Measurements from ENCODE around the gene TMEM80.
"Not testable (repeated sequence)": the region's sequence is repeated elsewhere in the genome, so short reads cannot be mapped to it uniquely, and the experiment has no call there.

Gene TMEM80

GRCh38 chr11:720017-720641 lies 24.5 kb downstream of the TMEM80 start:
- no peak for DNase-seq (ENCODE audit: extremely low read depth in 1 of 2, low read depth in 1 of 2)

- no peak for DNase-seq (ENCODE audit: extremely low read depth in 1 of 2, low read depth in 1 of 2)
Measured at GRCh38 chr11:720642-721246, 25.1 kb downstream of the TMEM80 start.

GRCh38 chr11:721247-721740 lies 25.7 kb downstream of the TMEM80 start:
- DNase-seq (ENCODE audit: extremely low read depth in 1 of 2, low read depth in 1 of 2), result no peak

- peak in 1 of 2 donors; percentile 25 for DNase-seq (ENCODE audit: extremely low read depth in 1 of 2, low read depth in 1 of 2)
Measured at GRCh38 chr11:721741-722345, 26.2 kb downstream of the TMEM80 start.

- DNase-seq (ENCODE audit: extremely low read depth in 1 of 2, low read depth in 1 of 2), result no peak
Measured at GRCh38 chr11:722346-722811, 26.8 kb downstream of the TMEM80 start.

GRCh38 chr11:723120-723883 lies 27.7 kb downstream of the TMEM80 start:
- DNase-seq (ENCODE audit: extremely low read depth in 1 of 2, low read depth in 1 of 2), result peak in 1 of 2 donors; percentile 21

GRCh38 chr11:724049-724777 lies 28.6 kb downstream of the TMEM80 start:
- no peak for DNase-seq (ENCODE audit: extremely low read depth in 1 of 2, low read depth in 1 of 2)

GRCh38 chr11:724778-725386 lies 29.3 kb downstream of the TMEM80 start:
- no peak for DNase-seq (ENCODE audit: extremely low read depth in 1 of 2, low read depth in 1 of 2)

- DNase-seq (ENCODE audit: extremely low read depth in 1 of 2, low read depth in 1 of 2), result no peak
Measured at GRCh38 chr11:725624-726202, 30.1 kb downstream of the TMEM80 start.

GRCh38 chr11:726278-727220 lies 30.9 kb downstream of the TMEM80 start:
- DNase-seq (ENCODE audit: extremely low read depth in 1 of 2, low read depth in 1 of 2), result peak in 1 of 2 donors; percentile 42

GRCh38 chr11:727281-727701 lies 31.7 kb downstream of the TMEM80 start:
- no peak for DNase-seq (ENCODE audit: extremely low read depth in 1 of 2, low read depth in 1 of 2)

GRCh38 chr11:727859-728748 lies 32.5 kb downstream of the TMEM80 start:
- peak; percentile 42 to 74 for DNase-seq (ENCODE audit: extremely low read depth in 1 of 2, low read depth in 1 of 2)

GRCh38 chr11:728901-729491 lies 33.4 kb downstream of the TMEM80 start:
- no peak for DNase-seq (ENCODE audit: extremely low read depth in 1 of 2, low read depth in 1 of 2)

- DNase-seq (ENCODE audit: extremely low read depth in 1 of 2, low read depth in 1 of 2), result no peak
Measured at GRCh38 chr11:729492-730074, 34.0 kb downstream of the TMEM80 start.

- no peak for DNase-seq (ENCODE audit: extremely low read depth in 1 of 2, low read depth in 1 of 2)
Measured at GRCh38 chr11:733072-733471, 37.5 kb downstream of the TMEM80 start.

- not testable (repeated sequence) for DNase-seq (ENCODE audit: extremely low read depth in 1 of 2, low read depth in 1 of 2)
Measured at GRCh38 chr11:734541-734940, 38.9 kb downstream of the TMEM80 start.

- no peak for DNase-seq (ENCODE audit: extremely low read depth in 1 of 2, low read depth in 1 of 2)
Measured at GRCh38 chr11:737366-737765, 41.8 kb downstream of the TMEM80 start.
